Immature natural killer cell (primary cell): Measurements from ENCODE around the gene RBFOX2. TPM values are rescaled to one million over a fixed set of nuclear protein-coding genes. Genes with fewer than 3 reads are reported as not detected.
"Not testable (repeated sequence)": the region's sequence is repeated elsewhere in the genome, so short reads cannot be mapped to it uniquely, and the experiment has no call there.

Experiments
- DNase-seq, 3 donors: peaks; one replicate each; pipeline ENCODE4 v3.0.0; 2022; ENCODE audit warnings: mixed read lengths in 1 of 3
- H3K27ac Mint-ChIP-seq, 6 donors: one replicate each; pipeline ENCODE4 v1.8.0; 2020; ENCODE audit warnings: mixed read lengths in 6 of 6, mild to moderate bottlenecking in 5 of 6, inconsistent platforms in 4 of 6, moderate library complexity in 3 of 6
- H3K27me3 Mint-ChIP-seq, 3 donors: one replicate each; pipeline ENCODE4 v1.8.0; 2020 to 2021; ENCODE audit warnings: low read depth in 3 of 3, mild to moderate bottlenecking in 3 of 3, mixed read lengths in 3 of 3, moderate library complexity in 3 of 3, inconsistent platforms in 1 of 3
- H3K36me3 Mint-ChIP-seq, 3 donors: one replicate each; pipeline ENCODE4 v1.8.0; 2020; ENCODE audit warnings: mixed read lengths in 3 of 3, inconsistent platforms in 2 of 3, mild to moderate bottlenecking in 2 of 3
- H3K4me1 Mint-ChIP-seq, 2 donors: one replicate each; pipeline ENCODE4 v1.8.0; 2020; ENCODE audit warnings: inconsistent platforms in 2 of 2, mild to moderate bottlenecking in 2 of 2, mixed read lengths in 2 of 2, moderate library complexity in 1 of 2
- H3K4me3 Mint-ChIP-seq, 5 donors: one replicate each; pipeline ENCODE4 v1.8.0; 2020; ENCODE audit warnings: mild to moderate bottlenecking in 5 of 5, mixed read lengths in 5 of 5, inconsistent platforms in 3 of 5, moderate library complexity in 3 of 5
- H3K9me3 Mint-ChIP-seq, 6 donors: one replicate each; pipeline ENCODE4 v1.8.0; 2020; ENCODE audit warnings: mild to moderate bottlenecking in 6 of 6, mixed read lengths in 6 of 6, inconsistent platforms in 4 of 6, moderate library complexity in 3 of 6
- polyA plus RNA-seq, 3 donors: library from polyadenylated mRNA; unstranded; fragments of 300-500 nt; fragmentation: Illumina TruSeq; gene quantifications; one replicate each; pipeline ENCODE4 v1.2.3, GENCODE V29; 2021

RBFOX2 gene
- polyA plus RNA-seq: 1 to 10 TPM in 2 of 3 donors, not detected in 1; 1.2 to 1.9 TPM

DNA sequence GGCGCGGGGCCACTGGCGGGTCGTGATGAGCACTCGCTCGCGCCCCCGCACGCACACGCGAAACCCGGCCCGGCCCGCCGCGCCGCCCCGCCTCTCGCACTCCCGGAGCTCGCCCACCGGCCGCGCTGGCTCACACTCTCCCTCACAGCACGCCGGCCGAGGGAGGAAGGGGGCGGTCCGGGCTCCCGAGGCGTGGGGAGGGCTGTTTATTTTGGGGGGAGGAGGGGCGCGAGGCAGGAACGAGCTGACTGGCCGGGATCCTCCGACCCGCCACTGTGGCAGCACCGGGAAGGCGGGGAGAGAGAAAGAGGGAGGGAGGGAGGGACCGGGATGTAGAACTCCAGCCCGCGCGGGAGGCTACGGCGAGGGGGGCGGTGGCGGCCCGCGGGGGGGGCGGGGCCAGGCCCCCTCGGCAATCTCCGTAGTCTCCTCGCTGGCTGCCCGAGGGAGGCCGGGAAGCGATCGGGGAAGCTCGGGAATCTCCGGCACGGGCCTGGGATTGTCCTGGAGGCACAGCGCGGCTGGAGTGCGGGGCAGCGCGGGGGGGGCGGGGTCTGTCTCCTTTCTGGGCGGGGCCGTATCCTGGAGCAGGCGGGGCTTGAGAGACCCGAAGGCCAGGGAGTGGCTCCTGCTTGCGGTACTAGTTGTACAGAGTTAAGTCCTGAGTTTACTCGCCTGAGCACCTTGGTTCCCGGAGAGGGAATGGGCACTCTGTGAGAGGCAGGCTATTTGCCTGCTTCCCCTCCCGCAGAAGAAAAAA lies at the start of gene RBFOX2:
Gene RBFOX2, minus strand, starts transcription at position 179 of the 760 bp plus-strand sequence. CDS start 399 bp downstream, outside the sequence.
- peaks cover 6 to 13% (median 12%) of the 10 kb centered on the region in 3 donors for H3K27me3 Mint-ChIP-seq

DNA sequence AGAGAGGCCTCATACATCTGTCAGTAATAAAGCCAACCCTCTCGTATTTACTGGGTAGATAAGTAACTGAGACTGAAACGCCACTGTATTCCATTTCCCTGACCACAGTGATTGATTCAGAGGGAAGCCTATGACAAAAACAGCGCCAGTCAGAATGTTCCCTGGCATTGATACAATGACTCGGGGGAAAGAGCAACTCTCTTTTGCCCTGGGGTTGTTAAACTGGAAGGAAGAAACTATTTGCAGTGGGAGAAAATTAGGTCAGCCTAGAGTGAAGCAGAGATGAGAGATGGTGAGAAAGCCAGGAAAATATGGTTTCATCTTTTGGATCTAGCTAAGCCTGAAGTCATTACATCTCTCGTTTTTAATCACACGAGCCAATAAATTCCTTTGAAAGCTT lies 48.6 kb upstream of the RBFOX2 start:
- no peak overlapping the region for H3K27ac Mint-ChIP-seq
- no peak overlapping the region for H3K4me3 Mint-ChIP-seq
- no peaks in the 10 kb centered on the region for H3K36me3 Mint-ChIP-seq
- no peaks in the 10 kb centered on the region for H3K4me1 Mint-ChIP-seq
- no peak for DNase-seq
- peaks cover 0 to 10% (median 6%) of the 10 kb centered on the region in 3 donors for H3K27me3 Mint-ChIP-seq
- peaks cover 0 to 1% (median 0%) of the 10 kb centered on the region in 6 donors for H3K9me3 Mint-ChIP-seq

More for the DNA sequence above, at the start of gene RBFOX2:
- Mint-ChIP-seq H3K9me3 (peaks cover 0 to 1% (median 0%) of the 10 kb centered on the region in 6 donors), H3K27ac (peak within 1 kb of the TSS; percentile 1 to 75 (median 68)), H3K4me3 (peak within 1 kb of the TSS; percentile 87 to 91 (median 89)), H3K4me1 (peaks cover 14 to 20% of the 10 kb centered on the region in 2 donors), H3K36me3 (no peaks in the 10 kb centered on the region)
- DNase-seq: peak; percentile 51 to 60 (median 58)

GRCh38 chr22:36075724-36076123 lies 47.1 kb upstream of the RBFOX2 start:
- Mint-ChIP-seq H3K4me3 (no peak overlapping the region), H3K36me3 (no peaks in the 10 kb centered on the region), H3K9me3 (peaks cover 0 to 1% (median 0%) of the 10 kb centered on the region in 6 donors), H3K27me3 (peaks cover 0 to 10% (median 6%) of the 10 kb centered on the region in 3 donors), H3K4me1 (no peaks in the 10 kb centered on the region), H3K27ac (no peak overlapping the region)
- no peak for DNase-seq

- Mint-ChIP-seq H3K27ac (no peak overlapping the region), H3K36me3 (no peaks in the 10 kb centered on the region), H3K4me3 (no peak overlapping the region), H3K27me3 (peaks cover 0 to 10% (median 4%) of the 10 kb centered on the region in 3 donors), H3K9me3 (peaks cover 0 to 1% (median 0%) of the 10 kb centered on the region in 6 donors), H3K4me1 (no peaks in the 10 kb centered on the region)
- DNase-seq: no peak
These were observed 46.6 kb upstream of the RBFOX2 start for GRCh38 chr22:36075230-36075629.

GRCh38 chr22:36073476-36073875 lies 44.9 kb upstream of the RBFOX2 start:
- peaks cover 0 to 5% (median 0%) of the 10 kb centered on the region in 3 donors for H3K36me3 Mint-ChIP-seq
- H3K9me3 Mint-ChIP-seq: no peaks in the 10 kb centered on the region
- no peak for DNase-seq
- H3K4me3 Mint-ChIP-seq: no peak overlapping the region
- H3K4me1 Mint-ChIP-seq: no peaks in the 10 kb centered on the region
- H3K27me3 Mint-ChIP-seq: peaks cover 2 to 10% (median 4%) of the 10 kb centered on the region in 3 donors
- no peak overlapping the region for H3K27ac Mint-ChIP-seq

GRCh38 chr22:36070645-36071044 lies 42.0 kb upstream of the RBFOX2 start:
- not testable (repeated sequence) for H3K4me1 Mint-ChIP-seq, H3K36me3 Mint-ChIP-seq, H3K27me3 Mint-ChIP-seq, H3K9me3 Mint-ChIP-seq, H3K4me3 Mint-ChIP-seq, DNase-seq, H3K27ac Mint-ChIP-seq

GRCh38 chr22:36069368-36069767 lies 40.7 kb upstream of the RBFOX2 start:
- H3K9me3 Mint-ChIP-seq: no peaks in the 10 kb centered on the region
- H3K36me3 Mint-ChIP-seq: peaks cover 0 to 5% (median 0%) of the 10 kb centered on the region in 3 donors
- no peak overlapping the region for H3K27ac Mint-ChIP-seq
- DNase-seq: no peak
- H3K4me3 Mint-ChIP-seq: no peak overlapping the region
- peaks cover 2 to 6% (median 2%) of the 10 kb centered on the region in 3 donors for H3K27me3 Mint-ChIP-seq
- H3K4me1 Mint-ChIP-seq: peaks cover 11 to 12% of the 10 kb centered on the region in 2 donors

DNA sequence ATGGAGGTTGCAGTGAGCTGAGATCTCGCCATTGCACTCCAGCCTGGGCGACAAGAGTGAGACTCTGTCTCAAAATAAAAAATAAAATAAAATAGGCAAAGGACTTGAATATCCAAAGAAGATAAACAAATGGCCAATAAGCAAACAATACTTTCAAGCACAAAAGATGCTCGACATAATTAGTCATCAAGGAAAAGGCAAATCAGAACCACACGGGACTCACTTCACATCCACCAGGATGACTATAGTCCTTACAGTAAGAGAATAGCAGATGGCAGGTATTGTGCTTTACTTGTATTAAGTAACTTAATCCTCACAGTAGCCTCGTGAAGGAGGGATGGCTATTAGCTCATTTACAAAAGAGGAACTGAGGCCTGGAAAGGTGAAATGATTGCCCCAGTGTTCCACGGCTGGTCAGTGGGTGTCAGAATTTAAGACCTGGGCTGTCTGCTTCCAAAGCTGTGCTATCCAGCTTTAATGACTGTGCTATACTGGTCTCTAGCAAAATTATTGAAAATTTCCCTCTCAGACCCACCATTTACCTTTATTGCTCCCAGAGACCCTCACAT lies 40.2 kb upstream of the RBFOX2 start:
- no peak overlapping the region for H3K4me3 Mint-ChIP-seq

GRCh38 chr22:36067235-36067558 lies 38.6 kb upstream of the RBFOX2 start:
- Mint-ChIP-seq H3K9me3 (no peaks in the 10 kb centered on the region), H3K4me1 (peaks cover 11 to 12% of the 10 kb centered on the region in 2 donors), H3K4me3 (peak overlapping the region in 1 of 5 donors; percentile 21), H3K27me3 (peaks cover 2 to 4% (median 3%) of the 10 kb centered on the region in 3 donors), H3K27ac (no peak overlapping the region), H3K36me3 (peaks cover 0 to 5% (median 0%) of the 10 kb centered on the region in 3 donors)
- no peak for DNase-seq

More for the DNA sequence above, 40.2 kb upstream of the RBFOX2 start:
- DNase-seq: no peak
- H3K27me3 Mint-ChIP-seq: peaks cover 2 to 6% (median 2%) of the 10 kb centered on the region in 3 donors
- peaks cover 0 to 5% (median 0%) of the 10 kb centered on the region in 3 donors for H3K36me3 Mint-ChIP-seq
- H3K9me3 Mint-ChIP-seq: no peaks in the 10 kb centered on the region
- peaks cover 11 to 12% of the 10 kb centered on the region in 2 donors for H3K4me1 Mint-ChIP-seq
- no peak overlapping the region for H3K27ac Mint-ChIP-seq

GRCh38 chr22:36065775-36066544 lies 37.3 kb upstream of the RBFOX2 start:
- Mint-ChIP-seq H3K36me3 (peaks cover 0 to 5% (median 0%) of the 10 kb centered on the region in 3 donors), H3K9me3 (no peaks in the 10 kb centered on the region), H3K4me1 (peaks cover 11 to 12% of the 10 kb centered on the region in 2 donors)

DNA sequence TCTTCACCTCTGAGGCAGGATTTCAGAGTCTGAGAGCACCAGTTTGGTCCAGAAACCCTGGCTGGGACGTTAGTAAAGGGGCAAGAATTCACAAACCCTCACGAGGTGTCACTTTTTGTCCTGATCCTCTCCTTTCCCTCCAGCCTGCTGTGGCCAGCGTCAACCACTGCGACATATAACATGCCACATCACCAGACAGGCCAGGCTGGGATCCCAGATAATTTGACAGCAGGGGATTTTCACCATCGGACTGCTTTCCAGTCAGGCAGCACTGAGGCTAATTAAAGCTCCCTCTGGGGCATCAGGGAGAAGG lies 36.8 kb upstream of the RBFOX2 start:
- Mint-ChIP-seq H3K4me1 (peaks cover 11 to 12% of the 10 kb centered on the region in 2 donors), H3K36me3 (peaks cover 0 to 5% (median 0%) of the 10 kb centered on the region in 3 donors), H3K27me3 (peaks cover 2 to 4% (median 3%) of the 10 kb centered on the region in 3 donors), H3K9me3 (no peaks in the 10 kb centered on the region), H3K4me3 (peak overlapping the region; percentile 80 to 90 (median 86)), H3K27ac (peak overlapping the region in 2 of 6 donors; percentile 45 to 72)
- DNase-seq: no peak

More at GRCh38 chr22:36065775-36066544, 37.3 kb upstream of the RBFOX2 start:
- Mint-ChIP-seq H3K27me3 (peaks cover 2 to 4% (median 3%) of the 10 kb centered on the region in 3 donors), H3K27ac (peak overlapping the region in 3 of 6 donors; percentile 45 to 72 (median 45)), H3K4me3 (peak overlapping the region; percentile 80 to 90 (median 86))
- DNase-seq: peak; percentile 62 to 67 (median 64)

GRCh38 chr22:36064358-36064757 lies 35.7 kb upstream of the RBFOX2 start:
- Mint-ChIP-seq H3K27ac (no peak overlapping the region), H3K9me3 (no peaks in the 10 kb centered on the region), H3K4me3 (no peak overlapping the region), H3K36me3 (peaks cover 0 to 3% (median 0%) of the 10 kb centered on the region in 3 donors), H3K27me3 (peaks cover 2 to 4% (median 3%) of the 10 kb centered on the region in 3 donors), H3K4me1 (peaks cover 11 to 12% of the 10 kb centered on the region in 2 donors)
- DNase-seq: no peak

DNA sequence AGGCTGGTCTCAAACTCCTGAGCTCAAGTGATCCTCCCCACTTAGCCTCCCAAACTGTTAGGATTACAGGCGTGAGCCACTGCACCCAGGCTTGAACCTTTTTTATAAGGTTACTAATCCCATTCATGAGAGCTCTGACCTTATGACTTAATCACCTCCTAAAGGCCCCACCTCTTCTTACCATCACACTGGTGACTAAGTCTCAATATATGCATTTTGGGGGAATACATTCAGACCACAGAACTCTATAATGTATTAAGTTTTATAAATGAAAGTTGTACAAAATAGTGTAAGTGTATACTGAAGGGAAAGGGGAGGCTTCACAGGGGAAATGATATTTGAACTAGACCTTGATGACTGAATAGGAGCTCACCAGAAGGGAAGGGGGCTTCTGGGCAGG lies 28.4 kb upstream of the RBFOX2 start:
- Mint-ChIP-seq H3K4me3 (no peak overlapping the region), H3K27ac (no peak overlapping the region), H3K27me3 (peaks cover 1 to 4% (median 2%) of the 10 kb centered on the region in 3 donors), H3K4me1 (no peaks in the 10 kb centered on the region), H3K9me3 (no peaks in the 10 kb centered on the region), H3K36me3 (no peaks in the 10 kb centered on the region)
- DNase-seq: no peak
